HCT116 (cell line): ENCODE data around the gene ATN1.

Experiments
- ATF3 ChIP-seq: IDR thresholded peaks from 2 replicates; pipeline ENCODE4 v1.6.1; 2012
- CBX3 ChIP-seq: IDR thresholded peaks from 2 replicates; pipeline ENCODE4 v1.6.1; 2012; ENCODE audit warnings: low read depth
- CEBPB ChIP-seq: IDR thresholded peaks from 2 replicates; pipeline ENCODE4 v1.6.1; 2012; ENCODE audit warnings: low read depth
- CTCF ChIP-seq, 3 experiments: fragments of 200-600 bp in 1 of 3; sonication (generic) in 1 of 3; IDR thresholded peaks in 2 of 3; conservative IDR thresholded peaks in 1 of 3; 2 replicates each; pipeline ENCODE4 v1.5.1; 2012 to 2017; ENCODE audit warnings: low read depth in 2 of 3, low read length in 2 of 3, antibody characterized with exemption in 1 of 3, borderline replicate concordance in 1 of 3, control low read depth in 1 of 3, mild to moderate bottlenecking in 1 of 3, mixed read lengths in 1 of 3, mixed run types in 1 of 3, moderate library complexity in 1 of 3; ENCODE audit not compliant: insufficient read depth in 1 of 3
- ELF1 ChIP-seq: IDR thresholded peaks from 2 replicates; pipeline ENCODE4 v1.6.1; 2012; ENCODE audit warnings: low read depth, borderline replicate concordance
- EZH2 ChIP-seq: fragments of 200-600 bp; sonication (generic); IDR thresholded peaks from 2 replicates; pipeline ENCODE4 v1.6.1; 2017; ENCODE audit warnings: antibody characterized with exemption, mixed run types
- EZH2phosphoT487 ChIP-seq: fragments of 200-600 bp; IDR thresholded peaks from 2 replicates; pipeline ENCODE4 v1.6.1; 2018; ENCODE audit warnings: antibody characterized with exemption, borderline replicate concordance
- POLR2A ChIP-seq: IDR thresholded peaks from 2 replicates; pipeline ENCODE4 v1.7.0; 2011; ENCODE audit warnings: borderline replicate concordance; ENCODE audit not compliant: insufficient read depth, insufficient read length; ENCODE audit errors: extremely low read depth
- POLR2AphosphoS5 ChIP-seq: IDR thresholded peaks from 2 replicates; pipeline ENCODE4 v1.6.1; 2011; ENCODE audit warnings: mild to moderate bottlenecking, low read depth, low read length, moderate library complexity
- SIN3A ChIP-seq: IDR thresholded peaks from 2 replicates; pipeline ENCODE4 v1.6.1; 2012; ENCODE audit warnings: low read depth
- YY1 ChIP-seq: IDR thresholded peaks from 2 replicates; pipeline ENCODE4 v1.6.1; 2011; ENCODE audit warnings: low read length, low read depth, moderate library complexity, mild to moderate bottlenecking; ENCODE audit not compliant: insufficient replicate concordance; ENCODE audit errors: extremely low read depth

- TF ChIP-seq CBX3 (no peak), CEBPB (no peak), CTCF (IDR thresholded peaks at IDR 0.05 in 2 of 3, conservative IDR thresholded peaks at IDR 0.05 in 1 of 3; ENCODE audit: borderline replicate concordance in 1 of 3, insufficient read depth in 1 of 3, low read depth in 2 of 3, low read length in 2 of 3) (no peak), POLR2A (no peak), SIN3A (no peak), EZH2phosphoT487 (no peak), POLR2AphosphoS5 (no peak; the same call in none of the 2 replicates), ELF1 (no peak), YY1 (peak; percentile 71), ATF3 (no peak), EZH2 (no peak)
Measured at GRCh38 chr12:6963791-6964413, 36.1 kb downstream of the ATN1 start.
